Measurements from ENCODE around the gene RANGRF.

DNA sequence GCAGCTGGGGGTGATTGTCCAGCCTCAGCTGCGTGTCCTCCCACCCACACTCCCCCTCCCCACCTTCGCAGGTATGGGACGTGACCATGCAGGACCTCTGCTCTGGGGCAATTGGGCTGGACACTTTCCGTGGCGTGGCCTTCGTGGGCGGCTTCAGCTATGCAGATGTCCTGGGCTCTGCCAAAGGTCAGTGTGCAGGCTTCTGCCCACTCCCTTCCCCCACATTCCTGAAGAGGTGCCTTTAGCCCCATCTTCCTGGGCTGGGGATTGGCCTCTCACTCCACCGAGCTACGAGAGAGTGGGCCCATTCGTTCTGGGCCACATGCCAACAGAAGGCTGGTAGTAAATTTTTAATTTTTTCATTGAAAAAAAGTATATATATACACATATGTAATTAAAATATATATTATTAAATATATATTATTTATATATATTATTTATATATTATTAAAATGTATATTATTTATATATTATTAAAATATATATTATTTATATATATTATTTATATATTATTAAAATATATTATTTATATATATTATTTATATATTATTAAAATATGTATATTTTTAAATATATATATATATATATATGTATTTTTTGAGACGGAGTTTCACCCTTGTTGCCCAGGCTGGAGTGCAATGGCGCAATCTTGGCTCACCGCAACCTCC is 20.9 kb upstream of the RANGRF start:
- no peak for TF ChIP-seq EZH2 (IDR thresholded peaks at IDR 0.05; ENCODE audit: borderline replicate concordance, low read length)
- TF ChIP-seq, protein P1, sequence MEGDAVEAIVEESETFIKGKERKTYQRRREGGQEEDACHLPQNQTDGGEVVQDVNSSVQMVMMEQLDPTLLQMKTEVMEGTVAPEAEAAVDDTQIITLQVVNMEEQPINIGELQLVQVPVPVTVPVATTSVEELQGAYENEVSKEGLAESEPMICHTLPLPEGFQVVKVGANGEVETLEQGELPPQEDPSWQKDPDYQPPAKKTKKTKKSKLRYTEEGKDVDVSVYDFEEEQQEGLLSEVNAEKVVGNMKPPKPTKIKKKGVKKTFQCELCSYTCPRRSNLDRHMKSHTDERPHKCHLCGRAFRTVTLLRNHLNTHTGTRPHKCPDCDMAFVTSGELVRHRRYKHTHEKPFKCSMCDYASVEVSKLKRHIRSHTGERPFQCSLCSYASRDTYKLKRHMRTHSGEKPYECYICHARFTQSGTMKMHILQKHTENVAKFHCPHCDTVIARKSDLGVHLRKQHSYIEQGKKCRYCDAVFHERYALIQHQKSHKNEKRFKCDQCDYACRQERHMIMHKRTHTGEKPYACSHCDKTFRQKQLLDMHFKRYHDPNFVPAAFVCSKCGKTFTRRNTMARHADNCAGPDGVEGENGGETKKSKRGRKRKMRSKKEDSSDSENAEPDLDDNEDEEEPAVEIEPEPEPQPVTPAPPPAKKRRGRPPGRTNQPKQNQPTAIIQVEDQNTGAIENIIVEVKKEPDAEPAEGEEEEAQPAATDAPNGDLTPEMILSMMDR (IDR thresholded peaks at IDR 0.05; ENCODE audit: low read length), result no peak
